Fibroblast of mammary gland (primary cell): ENCODE results near the gene CTIF.

Experiments
- DNase-seq: peaks from one replicate; pipeline ENCODE4 v3.0.0-alpha.2; 2010; ENCODE audit warnings: low read depth
- H3K4me3 ChIP-seq: 2 replicates; pipeline ENCODE4 v1.5.1; 2011; ENCODE audit warnings: low read depth, mild to moderate bottlenecking, low read length, moderate library complexity; ENCODE audit not compliant: control insufficient read depth
- TF ChIP-seq, protein P1 (sequence below): conservative IDR thresholded peaks from 2 replicates; pipeline ENCODE4 v1.5.1; 2011; ENCODE audit warnings: low read depth, low read length, inconsistent platforms; ENCODE audit not compliant: control insufficient read depth, insufficient read depth

CTIF gene

DNA sequence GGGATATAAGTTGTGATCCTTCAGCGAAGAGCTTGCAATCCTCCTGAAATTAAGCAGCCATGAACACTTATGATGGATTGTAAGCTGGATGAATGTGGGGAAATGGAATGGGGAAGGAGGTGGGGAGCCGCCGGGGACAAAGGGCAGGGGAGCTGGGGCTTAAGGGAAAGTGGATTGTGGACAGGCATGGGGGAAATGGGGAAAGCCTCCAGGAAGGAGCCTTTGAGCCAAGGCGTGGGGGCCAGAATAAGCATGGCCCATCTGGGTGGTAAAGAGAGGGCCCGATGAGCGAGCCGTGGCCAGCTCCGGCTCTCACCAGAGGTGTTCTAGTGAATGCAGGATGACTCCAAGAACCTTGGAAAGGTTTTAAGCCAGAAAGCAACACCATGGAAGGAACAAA is 288.0 kb downstream of the CTIF start:
- TF ChIP-seq, protein P1, sequence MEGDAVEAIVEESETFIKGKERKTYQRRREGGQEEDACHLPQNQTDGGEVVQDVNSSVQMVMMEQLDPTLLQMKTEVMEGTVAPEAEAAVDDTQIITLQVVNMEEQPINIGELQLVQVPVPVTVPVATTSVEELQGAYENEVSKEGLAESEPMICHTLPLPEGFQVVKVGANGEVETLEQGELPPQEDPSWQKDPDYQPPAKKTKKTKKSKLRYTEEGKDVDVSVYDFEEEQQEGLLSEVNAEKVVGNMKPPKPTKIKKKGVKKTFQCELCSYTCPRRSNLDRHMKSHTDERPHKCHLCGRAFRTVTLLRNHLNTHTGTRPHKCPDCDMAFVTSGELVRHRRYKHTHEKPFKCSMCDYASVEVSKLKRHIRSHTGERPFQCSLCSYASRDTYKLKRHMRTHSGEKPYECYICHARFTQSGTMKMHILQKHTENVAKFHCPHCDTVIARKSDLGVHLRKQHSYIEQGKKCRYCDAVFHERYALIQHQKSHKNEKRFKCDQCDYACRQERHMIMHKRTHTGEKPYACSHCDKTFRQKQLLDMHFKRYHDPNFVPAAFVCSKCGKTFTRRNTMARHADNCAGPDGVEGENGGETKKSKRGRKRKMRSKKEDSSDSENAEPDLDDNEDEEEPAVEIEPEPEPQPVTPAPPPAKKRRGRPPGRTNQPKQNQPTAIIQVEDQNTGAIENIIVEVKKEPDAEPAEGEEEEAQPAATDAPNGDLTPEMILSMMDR = no peak
- no peak overlapping the region for H3K4me3 ChIP-seq
- DNase-seq = no peak

DNA sequence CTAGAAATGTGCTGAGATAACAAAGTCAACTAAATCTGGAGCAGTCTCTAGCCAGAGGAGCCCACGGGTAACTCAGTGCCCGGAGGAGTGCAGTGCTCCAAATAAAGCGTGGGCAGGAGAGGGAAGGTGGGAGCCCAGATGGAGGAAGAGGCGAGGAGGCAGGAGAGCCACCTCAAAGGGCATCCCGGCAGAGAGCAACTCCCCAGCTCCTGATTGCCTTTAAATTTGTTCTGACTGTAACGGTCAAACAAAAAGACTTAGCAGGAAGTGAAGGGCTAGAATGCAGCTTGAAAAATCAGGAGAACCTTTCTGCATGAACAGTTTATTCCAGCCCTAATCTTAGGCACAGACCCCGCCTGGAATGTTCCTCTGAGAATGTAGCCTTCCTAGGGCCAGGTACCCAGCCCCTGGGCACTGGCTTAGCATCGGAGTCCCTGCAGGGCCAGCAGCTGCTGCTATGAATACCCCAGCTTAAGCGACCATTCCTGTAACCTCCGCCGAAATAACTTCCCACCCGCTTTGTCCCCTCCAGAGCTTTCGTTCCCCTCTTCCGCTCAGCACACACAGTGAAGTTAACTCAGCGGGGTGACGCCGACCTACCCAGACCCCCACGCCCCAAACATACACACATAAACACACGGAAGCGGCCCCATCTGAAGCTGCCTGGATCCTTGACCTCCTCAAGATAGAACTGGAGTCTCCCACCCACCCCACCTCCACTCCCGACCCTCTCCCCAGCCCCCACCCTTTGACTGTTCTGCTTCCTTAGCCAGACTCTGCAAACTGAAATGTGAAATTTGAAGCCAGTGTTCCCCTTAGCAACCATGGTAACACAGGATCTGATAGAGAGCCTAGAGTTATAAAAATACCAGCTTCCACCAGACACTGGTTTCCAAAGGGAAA is 288.7 kb downstream of the CTIF start:
- H3K4me3 ChIP-seq = no peak overlapping the region
- TF ChIP-seq, protein P1 = no peak
- peak; percentile 57 for DNase-seq

DNA sequence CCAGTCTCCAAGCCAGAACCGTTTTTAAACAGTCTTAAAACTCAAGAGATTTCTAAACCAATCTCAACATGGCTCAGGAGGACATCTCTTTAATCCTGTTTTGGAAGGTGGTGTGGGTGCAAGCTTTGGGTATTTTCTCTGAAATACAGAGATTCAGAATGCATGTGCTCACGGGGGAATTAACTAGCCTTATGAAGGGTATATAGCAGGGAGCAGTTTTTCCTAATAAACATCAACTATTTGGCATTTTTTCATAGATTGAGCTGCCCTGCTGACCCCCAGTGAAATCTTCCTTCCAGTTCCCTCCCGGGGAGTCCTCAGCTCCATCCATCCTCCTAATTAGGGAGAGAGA is 289.3 kb downstream of the CTIF start:
- no peak overlapping the region for H3K4me3 ChIP-seq
- no peak for DNase-seq
- TF ChIP-seq, protein P1 = no peak

DNA sequence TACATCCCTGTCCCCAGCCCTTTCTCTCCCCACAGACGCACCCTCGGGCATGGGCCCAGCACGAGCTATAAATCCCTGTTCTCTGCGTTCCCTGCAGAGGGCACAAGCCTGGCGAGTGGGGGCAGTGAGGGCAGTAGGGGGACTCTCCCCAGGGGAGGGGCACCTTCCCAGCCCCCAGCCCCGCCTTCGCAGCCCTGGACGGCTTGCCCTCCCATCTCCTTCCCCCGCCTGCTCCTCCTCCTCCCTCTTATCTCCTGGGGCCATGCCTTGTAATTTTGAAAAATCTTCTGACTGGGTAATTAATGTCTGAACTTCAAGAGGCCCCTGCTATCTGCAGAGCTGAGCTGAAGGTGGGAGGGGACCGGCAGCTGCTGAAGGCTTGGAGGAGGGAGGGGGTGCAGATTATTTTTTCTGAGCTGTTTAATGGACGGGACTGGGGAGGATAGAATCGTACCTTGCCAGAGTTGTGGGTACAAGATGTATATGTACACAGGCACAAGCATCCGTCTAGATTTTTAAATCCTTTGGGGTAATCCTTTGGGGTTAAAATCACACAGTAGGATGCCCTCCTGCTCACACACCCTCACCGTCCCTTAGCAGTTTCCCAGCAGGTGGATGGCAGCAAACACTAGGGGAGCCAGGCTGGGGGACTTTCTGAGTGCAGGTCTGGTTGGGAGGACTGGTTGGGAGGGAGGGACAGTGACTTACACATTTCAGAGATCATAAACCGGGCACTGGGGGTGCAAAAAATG is 290.0 kb downstream of the CTIF start:
- TF ChIP-seq, protein P1 = no peak
- no peak for DNase-seq
- H3K4me3 ChIP-seq = no peak overlapping the region

DNA sequence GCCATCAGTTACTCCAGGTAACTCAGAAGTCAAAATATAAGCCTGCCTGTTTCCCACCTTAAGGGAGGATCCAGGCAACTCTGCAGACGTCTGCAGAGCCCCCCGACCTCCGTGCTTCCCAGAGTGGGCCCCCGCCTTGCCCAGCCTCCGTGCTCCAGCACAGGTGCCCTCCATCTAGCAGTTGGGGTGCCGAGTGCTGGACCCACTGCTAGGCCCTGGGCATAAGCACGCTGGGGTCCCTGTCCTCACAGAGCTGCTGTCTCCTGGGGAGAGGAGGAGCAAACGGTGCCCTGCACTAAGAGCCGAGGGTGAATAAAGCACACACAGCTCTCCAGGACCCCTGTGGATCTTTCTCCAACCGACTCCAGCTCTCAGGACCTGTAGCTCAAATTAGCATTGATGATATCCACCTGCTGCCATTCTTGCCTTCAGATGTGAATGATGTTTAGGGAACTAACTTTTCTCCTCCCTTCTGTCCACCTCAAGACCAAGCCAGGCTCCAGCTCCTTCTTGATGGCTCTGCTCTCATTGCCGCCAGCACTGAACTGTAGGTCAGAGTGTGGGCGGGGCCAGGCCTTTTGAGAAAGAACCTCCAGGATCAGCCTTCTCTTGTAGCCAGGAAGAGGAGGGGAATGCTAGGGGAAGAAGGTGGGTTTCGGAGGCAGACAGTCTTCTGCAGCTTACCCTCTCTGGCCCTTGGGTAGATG is 290.8 kb downstream of the CTIF start:
- no peak overlapping the region for H3K4me3 ChIP-seq
- TF ChIP-seq, protein P1 = no peak
- DNase-seq = no peak

DNA sequence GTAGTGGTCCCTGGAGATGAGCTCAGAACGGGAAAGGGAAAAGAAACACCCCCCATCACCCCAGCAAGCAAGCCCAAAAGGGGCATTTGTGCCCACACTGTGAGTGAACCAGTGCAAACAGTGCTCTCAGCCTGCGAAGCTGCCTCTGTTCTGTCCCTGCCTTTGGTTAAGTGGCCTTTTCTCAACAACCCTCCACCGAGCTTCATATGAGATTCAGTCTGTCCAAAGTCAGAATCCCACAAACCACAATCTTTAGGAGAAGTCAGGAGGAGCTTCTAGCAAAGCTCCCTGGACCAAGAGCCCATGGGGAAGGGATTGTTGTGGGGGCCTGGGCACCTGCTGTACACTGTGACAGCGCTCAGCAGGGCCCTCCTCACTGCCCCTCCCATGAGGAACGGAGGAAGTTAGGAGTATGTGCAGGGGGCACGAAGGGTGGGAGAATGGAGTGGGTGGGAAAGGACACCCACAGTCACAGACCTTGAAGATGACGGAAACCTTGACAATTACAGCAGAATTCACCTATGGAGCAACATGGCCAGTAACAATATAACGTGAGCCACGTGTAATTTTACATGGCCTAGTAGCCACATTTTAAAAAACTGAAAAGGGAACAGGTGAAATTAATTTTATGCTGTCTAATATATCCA is 292.4 kb downstream of the CTIF start:
- H3K4me3 ChIP-seq = no peak overlapping the region
- TF ChIP-seq, protein P1 = no peak
- DNase-seq = no peak
